Chondrocyte (in vitro differentiated cells): ENCODE measurements around the gene KCNT1. TPM values are rescaled to one million over a fixed set of nuclear protein-coding genes. Genes with fewer than 3 reads are reported as not detected.

Experiments
- DNase-seq: peaks from one replicate; pipeline ENCODE4 v3.0.0; 2021; ENCODE audit warnings: mixed read lengths, low spot score
- H3K27ac Mint-ChIP-seq: one replicate; pipeline ENCODE4 v1.8.0; 2021; ENCODE audit warnings: mild to moderate bottlenecking, moderate library complexity, mixed read lengths; ENCODE audit not compliant: unreplicated experiment
- H3K27me3 Mint-ChIP-seq: 2 replicates; pipeline ENCODE4 v1.8.0; 2021; ENCODE audit warnings: low read depth, mixed read lengths
- H3K36me3 Mint-ChIP-seq: 2 replicates; pipeline ENCODE4 v1.8.0; 2021; ENCODE audit warnings: low read depth, mixed read lengths
- H3K4me1 Mint-ChIP-seq: 2 replicates; pipeline ENCODE4 v1.8.0; 2021; ENCODE audit warnings: low read depth, mild to moderate bottlenecking, mixed read lengths
- H3K4me3 Mint-ChIP-seq: one replicate; pipeline ENCODE4 v1.8.0; 2021; ENCODE audit warnings: mild to moderate bottlenecking, moderate library complexity, mixed read lengths; ENCODE audit not compliant: unreplicated experiment
- H3K9me3 Mint-ChIP-seq: 2 replicates; pipeline ENCODE4 v1.8.0; 2021; ENCODE audit warnings: low read depth, mixed read lengths
- CTCF ChIP-seq: fragments of 200-600 bp; sonication (generic); IDR thresholded peaks from 2 replicates; pipeline ENCODE4 v1.5.0; 2021; ENCODE audit warnings: antibody characterized with exemption, mild to moderate bottlenecking, moderate library complexity
- total RNA-seq: library from RNA; stranded (reverse); gene quantifications from 3 replicates; pipeline ENCODE4 v1.2.1, GENCODE V29; 2021

The KCNT1 gene
- total RNA-seq, 1 donor from 2014 or later, result not detected

- H3K9me3 Mint-ChIP-seq, result peaks cover 7% of the 10 kb centered on the region
- peaks cover 42% of the 10 kb centered on the region for H3K36me3 Mint-ChIP-seq
- H3K4me1 Mint-ChIP-seq, result peaks cover 9% of the 10 kb centered on the region
- H3K27ac Mint-ChIP-seq, result no peak overlapping the region
- TF ChIP-seq CTCF, result no peak
- H3K4me3 Mint-ChIP-seq, result no peak overlapping the region
- no peaks in the 10 kb centered on the region for H3K27me3 Mint-ChIP-seq
- no peak for DNase-seq
These were observed 123.6 kb downstream of the KCNT1 start for GRCh38 chr9:135825435-135826187.

DNA sequence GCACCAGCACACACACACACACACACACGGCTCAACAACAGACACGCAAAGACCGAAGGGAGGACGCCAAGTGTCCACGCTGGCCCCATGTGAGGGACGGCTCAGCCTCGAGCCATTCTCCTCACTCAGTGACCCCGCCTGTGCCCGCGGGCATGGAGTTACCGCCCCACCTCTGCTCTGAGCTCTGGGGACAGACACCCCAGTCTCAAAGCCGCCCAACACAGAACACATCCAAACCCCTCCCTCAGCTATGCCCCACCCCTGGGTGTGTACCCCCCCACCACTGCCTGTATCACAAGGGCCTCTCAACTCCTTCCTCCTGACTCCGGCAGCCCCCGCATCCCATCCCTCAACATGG, 124.2 kb downstream of the KCNT1 start:
- H3K27ac Mint-ChIP-seq, result no peak overlapping the region
- peaks cover 7% of the 10 kb centered on the region for H3K9me3 Mint-ChIP-seq
- peaks cover 38% of the 10 kb centered on the region for H3K36me3 Mint-ChIP-seq
- H3K4me3 Mint-ChIP-seq, result no peak overlapping the region
- H3K27me3 Mint-ChIP-seq, result no peaks in the 10 kb centered on the region
- H3K4me1 Mint-ChIP-seq, result peaks cover 14% of the 10 kb centered on the region
- no peak for TF ChIP-seq CTCF
- peak; percentile 60 for DNase-seq

DNA sequence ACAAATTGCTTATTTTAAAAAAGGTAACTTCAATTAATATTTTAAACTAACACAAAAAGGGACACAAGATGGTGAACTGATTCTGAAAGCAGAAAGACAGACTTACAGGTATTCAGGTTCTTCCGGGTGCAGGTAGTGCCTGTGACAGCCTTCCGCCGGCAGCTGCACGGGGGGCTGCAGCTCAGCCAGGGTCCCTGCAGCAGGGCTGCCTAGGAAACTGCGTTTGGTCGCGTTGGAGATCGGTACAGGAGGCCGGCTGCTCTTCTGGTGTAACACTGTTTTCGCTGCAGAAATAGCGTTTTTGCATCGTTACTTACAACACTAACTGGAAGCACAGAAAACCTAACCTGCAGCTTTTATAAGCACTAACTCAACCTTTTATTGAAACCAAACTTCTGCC, 125.3 kb downstream of the KCNT1 start:
- TF ChIP-seq CTCF, result no peak
- no peak overlapping the region for H3K27ac Mint-ChIP-seq
- H3K4me1 Mint-ChIP-seq, result peaks cover 14% of the 10 kb centered on the region
- DNase-seq, result peak; percentile 37
- peaks cover 29% of the 10 kb centered on the region for H3K36me3 Mint-ChIP-seq
- H3K4me3 Mint-ChIP-seq, result no peak overlapping the region
- peaks cover 7% of the 10 kb centered on the region for H3K9me3 Mint-ChIP-seq
- no peaks in the 10 kb centered on the region for H3K27me3 Mint-ChIP-seq

- TF ChIP-seq CTCF, result no peak
- peak; percentile 86 for DNase-seq
- peaks cover 23% of the 10 kb centered on the region for H3K36me3 Mint-ChIP-seq
- H3K4me3 Mint-ChIP-seq, result no peak overlapping the region
- peaks cover 7% of the 10 kb centered on the region for H3K9me3 Mint-ChIP-seq
- H3K27me3 Mint-ChIP-seq, result no peaks in the 10 kb centered on the region
- H3K4me1 Mint-ChIP-seq, result peaks cover 14% of the 10 kb centered on the region
- H3K27ac Mint-ChIP-seq, result no peak overlapping the region
These were observed 126.0 kb downstream of the KCNT1 start for GRCh38 chr9:135827866-135828580.

DNA sequence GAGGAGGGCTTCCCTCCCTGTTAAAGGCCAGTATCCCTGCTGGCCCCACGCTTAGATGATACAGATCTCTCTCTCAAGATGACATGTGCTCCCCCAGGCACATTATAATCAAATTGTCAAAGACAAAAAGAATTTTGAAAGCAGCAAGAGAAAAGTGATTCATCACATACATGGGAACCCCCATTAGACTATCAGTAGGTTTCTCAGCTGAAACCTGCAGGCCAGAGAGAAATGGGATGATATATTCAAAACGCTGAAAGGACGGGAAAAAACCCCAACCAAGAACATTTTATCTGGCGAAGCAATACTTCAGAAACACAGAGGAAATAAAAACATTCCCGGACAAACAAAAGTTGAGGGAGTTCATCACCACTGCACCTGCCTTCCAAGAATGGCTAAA, 126.7 kb downstream of the KCNT1 start:
- no peak for DNase-seq
- Mint-ChIP-seq H3K4me1 (peaks cover 14% of the 10 kb centered on the region), H3K36me3 (peaks cover 19% of the 10 kb centered on the region), H3K9me3 (peaks cover 7% of the 10 kb centered on the region), H3K27me3 (no peaks in the 10 kb centered on the region), H3K4me3 (no peak overlapping the region), H3K27ac (no peak overlapping the region)
- TF ChIP-seq CTCF, result no peak
